ENCODE results near the gene CLMN. TPM values are rescaled to one million over a fixed set of nuclear protein-coding genes. Genes with fewer than 3 reads are reported as not detected.

Gene CLMN
- total and polyA plus RNA-seq, 10 of the 15 experiments (the other 5 are each of a cell fraction or from before 2014, with no cell fraction given), result 7.8 to 49.3 (median 18.5) TPM

DNA sequence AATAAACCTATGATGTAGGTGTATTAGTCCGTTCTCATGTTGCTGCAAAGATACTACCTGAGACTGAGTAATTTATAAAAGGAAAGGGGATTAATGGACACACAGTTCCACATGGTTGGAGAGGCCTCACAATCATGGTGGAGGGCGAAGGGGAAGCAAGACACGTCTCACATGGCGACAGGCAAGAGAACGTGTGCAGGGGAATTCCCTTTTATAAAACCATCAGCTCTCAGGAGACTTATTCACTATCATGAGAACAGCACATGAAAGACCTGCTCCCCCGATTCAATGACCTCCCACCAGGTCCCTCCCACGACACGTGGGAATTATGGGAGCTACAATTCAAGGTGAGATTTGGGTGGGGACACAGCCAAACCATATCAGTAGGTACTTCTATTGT is 103.7 kb downstream of the CLMN start (continued):
- TF ChIP-seq, protein P1, sequence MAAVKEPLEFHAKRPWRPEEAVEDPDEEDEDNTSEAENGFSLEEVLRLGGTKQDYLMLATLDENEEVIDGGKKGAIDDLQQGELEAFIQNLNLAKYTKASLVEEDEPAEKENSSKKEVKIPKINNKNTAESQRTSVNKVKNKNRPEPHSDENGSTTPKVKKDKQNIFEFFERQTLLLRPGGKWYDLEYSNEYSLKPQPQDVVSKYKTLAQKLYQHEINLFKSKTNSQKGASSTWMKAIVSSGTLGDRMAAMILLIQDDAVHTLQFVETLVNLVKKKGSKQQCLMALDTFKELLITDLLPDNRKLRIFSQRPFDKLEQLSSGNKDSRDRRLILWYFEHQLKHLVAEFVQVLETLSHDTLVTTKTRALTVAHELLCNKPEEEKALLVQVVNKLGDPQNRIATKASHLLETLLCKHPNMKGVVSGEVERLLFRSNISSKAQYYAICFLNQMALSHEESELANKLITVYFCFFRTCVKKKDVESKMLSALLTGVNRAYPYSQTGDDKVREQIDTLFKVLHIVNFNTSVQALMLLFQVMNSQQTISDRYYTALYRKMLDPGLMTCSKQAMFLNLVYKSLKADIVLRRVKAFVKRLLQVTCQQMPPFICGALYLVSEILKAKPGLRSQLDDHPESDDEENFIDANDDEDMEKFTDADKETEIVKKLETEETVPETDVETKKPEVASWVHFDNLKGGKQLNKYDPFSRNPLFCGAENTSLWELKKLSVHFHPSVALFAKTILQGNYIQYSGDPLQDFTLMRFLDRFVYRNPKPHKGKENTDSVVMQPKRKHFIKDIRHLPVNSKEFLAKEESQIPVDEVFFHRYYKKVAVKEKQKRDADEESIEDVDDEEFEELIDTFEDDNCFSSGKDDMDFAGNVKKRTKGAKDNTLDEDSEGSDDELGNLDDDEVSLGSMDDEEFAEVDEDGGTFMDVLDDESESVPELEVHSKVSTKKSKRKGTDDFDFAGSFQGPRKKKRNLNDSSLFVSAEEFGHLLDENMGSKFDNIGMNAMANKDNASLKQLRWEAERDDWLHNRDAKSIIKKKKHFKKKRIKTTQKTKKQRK (IDR thresholded peaks at IDR 0.05; ENCODE audit: low read depth, low read length), result no peak
- TF ChIP-seq SMARCA5 (IDR thresholded peaks at IDR 0.05) (no peak), POLR2AphosphoS5 (IDR thresholded peaks at IDR 0.05; ENCODE audit: low read length) (no peak), TCF12 (IDR thresholded peaks at IDR 0.05; ENCODE audit: low read depth, low read length) (no peak), FOXK2 (IDR thresholded peaks at IDR 0.05) (no peak), YY1 (IDR thresholded peaks at IDR 0.05; ENCODE audit: low read depth, low read length) (0 out of 2 replicates have a peak, but pooled peaks have one; percentile 39), ZNF274 (IDR thresholded peaks at IDR 0.05; ENCODE audit: insufficient read depth, insufficient read length) (no peak), MEF2A (IDR thresholded peaks at IDR 0.05; ENCODE audit: insufficient read depth, low read depth, low read length) (no peak), BMI1 (IDR thresholded peaks at IDR 0.05; ENCODE audit: borderline replicate concordance) (no peak), HDAC6 (IDR thresholded peaks at IDR 0.05; ENCODE audit: unreplicated experiment) (no peak), KLF5 (IDR thresholded peaks at IDR 0.05; ENCODE audit: partially characterized antibody) (peak; percentile 25), NBN (IDR thresholded peaks at IDR 0.05) (peak; percentile 41; the same call in 1 of the 2 replicates), MTA2 (IDR thresholded peaks at IDR 0.05; ENCODE audit: low read depth) (peak; percentile 52), SMC3 (IDR thresholded peaks at IDR 0.05; ENCODE audit: borderline replicate concordance, low read length) (no peak), NFIC (IDR thresholded peaks at IDR 0.05; ENCODE audit: low read depth, low read length) (peak; percentile 36; the same call in 1 of the 2 replicates), BACH1 (IDR thresholded peaks at IDR 0.05; ENCODE audit: borderline replicate concordance) (0 out of 2 replicates have a peak, but pooled peaks have one; percentile 30), RCOR1 (conservative IDR thresholded peaks at IDR 0.05; ENCODE audit: low read depth, low read length) (no peak)
- TF ChIP-seq, protein P2, sequence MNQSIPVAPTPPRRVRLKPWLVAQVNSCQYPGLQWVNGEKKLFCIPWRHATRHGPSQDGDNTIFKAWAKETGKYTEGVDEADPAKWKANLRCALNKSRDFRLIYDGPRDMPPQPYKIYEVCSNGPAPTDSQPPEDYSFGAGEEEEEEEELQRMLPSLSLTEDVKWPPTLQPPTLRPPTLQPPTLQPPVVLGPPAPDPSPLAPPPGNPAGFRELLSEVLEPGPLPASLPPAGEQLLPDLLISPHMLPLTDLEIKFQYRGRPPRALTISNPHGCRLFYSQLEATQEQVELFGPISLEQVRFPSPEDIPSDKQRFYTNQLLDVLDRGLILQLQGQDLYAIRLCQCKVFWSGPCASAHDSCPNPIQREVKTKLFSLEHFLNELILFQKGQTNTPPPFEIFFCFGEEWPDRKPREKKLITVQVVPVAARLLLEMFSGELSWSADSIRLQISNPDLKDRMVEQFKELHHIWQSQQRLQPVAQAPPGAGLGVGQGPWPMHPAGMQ (IDR thresholded peaks at IDR 0.05; ENCODE audit: borderline replicate concordance), result no peak
- TF ChIP-seq, protein P3, sequence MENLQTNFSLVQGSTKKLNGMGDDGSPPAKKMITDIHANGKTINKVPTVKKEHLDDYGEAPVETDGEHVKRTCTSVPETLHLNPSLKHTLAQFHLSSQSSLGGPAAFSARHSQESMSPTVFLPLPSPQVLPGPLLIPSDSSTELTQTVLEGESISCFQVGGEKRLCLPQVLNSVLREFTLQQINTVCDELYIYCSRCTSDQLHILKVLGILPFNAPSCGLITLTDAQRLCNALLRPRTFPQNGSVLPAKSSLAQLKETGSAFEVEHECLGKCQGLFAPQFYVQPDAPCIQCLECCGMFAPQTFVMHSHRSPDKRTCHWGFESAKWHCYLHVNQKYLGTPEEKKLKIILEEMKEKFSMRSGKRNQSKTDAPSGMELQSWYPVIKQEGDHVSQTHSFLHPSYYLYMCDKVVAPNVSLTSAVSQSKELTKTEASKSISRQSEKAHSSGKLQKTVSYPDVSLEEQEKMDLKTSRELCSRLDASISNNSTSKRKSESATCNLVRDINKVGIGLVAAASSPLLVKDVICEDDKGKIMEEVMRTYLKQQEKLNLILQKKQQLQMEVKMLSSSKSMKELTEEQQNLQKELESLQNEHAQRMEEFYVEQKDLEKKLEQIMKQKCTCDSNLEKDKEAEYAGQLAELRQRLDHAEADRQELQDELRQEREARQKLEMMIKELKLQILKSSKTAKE (IDR thresholded peaks at IDR 0.05; ENCODE audit: low read depth, poor library complexity, severe bottlenecking), result peak; percentile 17
- TF ChIP-seq, protein P4, sequence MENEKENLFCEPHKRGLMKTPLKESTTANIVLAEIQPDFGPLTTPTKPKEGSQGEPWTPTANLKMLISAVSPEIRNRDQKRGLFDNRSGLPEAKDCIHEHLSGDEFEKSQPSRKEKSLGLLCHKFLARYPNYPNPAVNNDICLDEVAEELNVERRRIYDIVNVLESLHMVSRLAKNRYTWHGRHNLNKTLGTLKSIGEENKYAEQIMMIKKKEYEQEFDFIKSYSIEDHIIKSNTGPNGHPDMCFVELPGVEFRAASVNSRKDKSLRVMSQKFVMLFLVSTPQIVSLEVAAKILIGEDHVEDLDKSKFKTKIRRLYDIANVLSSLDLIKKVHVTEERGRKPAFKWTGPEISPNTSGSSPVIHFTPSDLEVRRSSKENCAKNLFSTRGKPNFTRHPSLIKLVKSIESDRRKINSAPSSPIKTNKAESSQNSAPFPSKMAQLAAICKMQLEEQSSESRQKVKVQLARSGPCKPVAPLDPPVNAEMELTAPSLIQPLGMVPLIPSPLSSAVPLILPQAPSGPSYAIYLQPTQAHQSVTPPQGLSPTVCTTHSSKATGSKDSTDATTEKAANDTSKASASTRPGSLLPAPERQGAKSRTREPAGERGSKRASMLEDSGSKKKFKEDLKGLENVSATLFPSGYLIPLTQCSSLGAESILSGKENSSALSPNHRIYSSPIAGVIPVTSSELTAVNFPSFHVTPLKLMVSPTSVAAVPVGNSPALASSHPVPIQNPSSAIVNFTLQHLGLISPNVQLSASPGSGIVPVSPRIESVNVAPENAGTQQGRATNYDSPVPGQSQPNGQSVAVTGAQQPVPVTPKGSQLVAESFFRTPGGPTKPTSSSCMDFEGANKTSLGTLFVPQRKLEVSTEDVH (IDR thresholded peaks at IDR 0.05; ENCODE audit: low read depth, partially characterized antibody), result no peak

Data from GM12878 (cell line).